OCI-LY3 (cell line): ENCODE measurements around the gene POLD4.

Experiments
- H2AFZ ChIP-seq: fragments of 200-600, 300-600 bp; shearing (Covaris generic); 2 replicates; pipeline ENCODE4 v1.6.0; 2014; ENCODE audit warnings: antibody characterized with exemption, low read depth, low read length
- H3K27ac ChIP-seq: fragments of 200-600, 300-600 bp; sonication (generic); 2 replicates; pipeline ENCODE4 v1.5.1; 2014; ENCODE audit warnings: mild to moderate bottlenecking, low read length, moderate library complexity, mixed read lengths
- H3K27me3 ChIP-seq: fragments of 200-600, 300-600 bp; sonication (generic); 2 replicates; pipeline ENCODE4 v1.6.1; 2014; ENCODE audit warnings: low read depth, low read length, mixed read lengths
- H3K36me3 ChIP-seq: fragments of 200-600, 300-600 bp; sonication (generic); replicated peaks from 2 replicates; pipeline ENCODE3; 2014; ENCODE audit warnings: low read depth, low read length, mixed read lengths
- H3K4me1 ChIP-seq: fragments of 300-600, 200-600 bp; sonication (generic); 2 replicates; pipeline ENCODE4 v1.6.1; 2014; ENCODE audit warnings: low read length, mixed read lengths
- H3K4me2 ChIP-seq: fragments of 200-600, 300-600 bp; sonication (generic); 2 replicates; pipeline ENCODE4 v1.6.1; 2014; ENCODE audit warnings: low read length, mixed read lengths
- H3K4me3 ChIP-seq: fragments of 300-600, 200-600 bp; sonication (generic); 2 replicates; pipeline ENCODE4 v1.5.1; 2014; ENCODE audit warnings: antibody characterized with exemption, mild to moderate bottlenecking, low read length, moderate library complexity
- H3K79me2 ChIP-seq: fragments of 300-600, 200-600 bp; shearing (Covaris generic); 2 replicates; pipeline ENCODE4 v1.6.1; 2014; ENCODE audit warnings: mild to moderate bottlenecking, low read length, mixed read lengths
- H3K9ac ChIP-seq: fragments of 300-600, 200-600 bp; shearing (Covaris generic); 2 replicates; pipeline ENCODE4 v1.6.0; 2014; ENCODE audit warnings: mild to moderate bottlenecking, low read length, moderate library complexity
- H3K9me3 ChIP-seq: fragments of 200-600, 300-600 bp; shearing (Covaris generic); 2 replicates; pipeline ENCODE4 v1.6.1; 2014; ENCODE audit warnings: low read length, mixed read lengths; ENCODE audit not compliant: insufficient read depth
- H4K20me1 ChIP-seq: fragments of 200-600, 300-600 bp; sonication (generic); 2 replicates; pipeline ENCODE4 v1.6.1; 2016; ENCODE audit warnings: low read length, mixed read lengths; ENCODE audit not compliant: insufficient read depth
- CTCF ChIP-seq: fragments of 200-600, 300-600 bp; sonication (generic); IDR thresholded peaks from 2 replicates; pipeline ENCODE4 v1.5.1; 2014; ENCODE audit warnings: antibody characterized with exemption, low read length, low read depth
- EZH2phosphoT487 ChIP-seq: fragments of 200-600 bp; shearing (Covaris generic); IDR thresholded peaks from 2 replicates; pipeline ENCODE4 v1.6.1; 2018; ENCODE audit warnings: antibody characterized with exemption, mixed run types, low read depth

Gene POLD4

DNA sequence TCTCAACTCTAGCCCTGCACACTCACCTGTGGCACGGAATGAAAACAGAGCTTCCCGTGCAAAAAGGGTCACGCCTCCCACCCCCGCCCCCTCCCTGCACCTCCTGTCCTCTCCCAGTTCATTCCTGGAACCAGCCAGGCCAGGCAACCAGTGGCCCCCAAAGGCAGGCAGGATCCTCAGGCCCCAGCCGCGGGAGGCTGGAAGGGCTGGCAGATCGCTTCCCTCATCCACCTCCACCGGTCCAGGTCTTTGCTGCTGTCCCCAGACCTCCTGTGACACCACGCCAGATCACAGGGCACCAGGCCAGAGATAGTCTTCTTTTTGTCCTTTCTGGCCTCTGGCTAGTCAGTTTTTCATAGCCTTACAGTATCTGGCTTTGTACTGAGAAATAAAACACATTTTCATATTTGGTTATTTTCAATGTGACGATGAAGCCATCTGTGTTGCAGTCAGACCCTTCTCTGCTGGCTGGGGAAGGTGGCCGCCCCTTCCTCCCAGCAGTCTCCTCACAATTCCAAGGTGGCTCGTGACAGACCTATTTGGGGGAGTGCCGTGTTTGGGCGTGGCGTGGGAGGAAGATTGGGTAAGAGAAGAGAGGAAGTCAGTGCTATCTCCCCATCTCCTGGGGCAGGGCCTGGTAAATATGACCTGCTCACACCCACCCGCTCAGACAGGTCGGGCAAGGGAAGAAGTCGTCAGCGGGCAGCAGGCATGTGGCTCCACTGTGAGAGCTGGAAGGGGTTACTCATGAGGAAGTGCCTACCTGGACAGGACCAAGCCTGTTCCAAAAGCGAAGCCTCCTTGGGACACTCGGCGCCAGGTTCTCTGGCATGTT is 40.9 kb downstream of the POLD4 start:
- Histone ChIP-seq H3K36me3 (no peaks in the 10 kb centered on the region), H3K9ac (no peak overlapping the region), H3K79me2 (no peaks in the 10 kb centered on the region), H2AFZ (no peak overlapping the region), H3K4me3 (no peak overlapping the region), H3K27ac (no peak overlapping the region), H3K27me3 (no peaks in the 10 kb centered on the region), H3K9me3 (no peaks in the 10 kb centered on the region), H3K4me1 (0 out of 2 replicates have a peak, but pooled peaks cover 3% of the 10 kb centered on the region), H3K4me2 (no peak overlapping the region), H4K20me1 (no peaks in the 10 kb centered on the region)
- TF ChIP-seq EZH2phosphoT487 (no peak), CTCF (no peak)

DNA sequence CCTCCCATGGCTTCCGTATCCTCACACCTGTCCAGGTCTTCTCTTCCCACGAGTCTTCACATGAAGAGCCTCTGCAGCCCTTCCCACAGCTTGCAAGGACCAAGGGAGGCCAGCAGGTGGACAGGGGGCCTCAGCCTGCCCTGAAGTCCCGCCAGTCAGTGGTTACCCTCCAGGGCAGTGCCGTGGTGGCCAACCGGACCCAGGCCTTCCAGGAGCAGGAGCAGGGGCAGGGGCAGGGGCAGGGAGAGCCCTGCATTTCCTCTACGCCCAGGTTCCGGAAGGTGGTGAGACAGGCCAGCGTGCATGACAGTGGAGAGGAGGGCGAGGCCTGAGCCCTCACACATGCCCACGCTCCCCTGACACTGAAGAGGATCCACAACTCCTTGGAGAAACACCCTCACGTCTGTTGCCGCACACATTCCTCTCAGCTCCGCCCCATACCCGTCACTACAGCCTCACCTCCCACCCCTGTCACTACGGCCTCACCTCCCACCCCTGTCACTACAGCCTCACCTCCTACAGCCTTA is 41.7 kb downstream of the POLD4 start:
- Histone ChIP-seq H4K20me1 (no peaks in the 10 kb centered on the region), H3K27ac (no peak overlapping the region), H3K9me3 (no peaks in the 10 kb centered on the region), H3K9ac (no peak overlapping the region), H3K27me3 (no peaks in the 10 kb centered on the region), H2AFZ (no peak overlapping the region), H3K79me2 (no peaks in the 10 kb centered on the region), H3K4me3 (no peak overlapping the region), H3K36me3 (no peaks in the 10 kb centered on the region), H3K4me1 (0 out of 2 replicates have a peak, but pooled peaks cover 3% of the 10 kb centered on the region), H3K4me2 (no peak overlapping the region)
- TF ChIP-seq EZH2phosphoT487 = no peak
- TF ChIP-seq CTCF = no peak

- no peaks in the 10 kb centered on the region for H3K36me3 ChIP-seq
- no peak overlapping the region for H3K4me3 ChIP-seq
- no peak overlapping the region for H3K4me2 ChIP-seq
- TF ChIP-seq EZH2phosphoT487 (no peak), CTCF (no peak)
- no peaks in the 10 kb centered on the region for H3K4me1 ChIP-seq
- H3K9ac ChIP-seq = no peak overlapping the region
- H3K27ac ChIP-seq = no peak overlapping the region
- no peaks in the 10 kb centered on the region for H3K79me2 ChIP-seq
- no peaks in the 10 kb centered on the region for H3K9me3 ChIP-seq
- H3K27me3 ChIP-seq = no peaks in the 10 kb centered on the region
- no peaks in the 10 kb centered on the region for H4K20me1 ChIP-seq
- H2AFZ ChIP-seq = no peak overlapping the region
Measured at GRCh38 chr11:67311051-67311555, 42.2 kb downstream of the POLD4 start.

GRCh38 chr11:67310246-67311050 is 42.9 kb downstream of the POLD4 start:
- no peaks in the 10 kb centered on the region for H4K20me1 ChIP-seq
- H3K9me3 ChIP-seq = no peaks in the 10 kb centered on the region
- no peak overlapping the region for H3K9ac ChIP-seq
- no peaks in the 10 kb centered on the region for H3K4me1 ChIP-seq
- TF ChIP-seq CTCF = no peak
- no peak for TF ChIP-seq EZH2phosphoT487
- H3K27ac ChIP-seq = no peak overlapping the region
- H3K79me2 ChIP-seq = no peaks in the 10 kb centered on the region
- no peak overlapping the region for H3K4me2 ChIP-seq
- H3K36me3 ChIP-seq = no peaks in the 10 kb centered on the region
- no peak overlapping the region for H2AFZ ChIP-seq
- no peak overlapping the region for H3K4me3 ChIP-seq
- no peaks in the 10 kb centered on the region for H3K27me3 ChIP-seq
